Measurements from ENCODE around the gene VEGFD. TPM values are rescaled to one million over a fixed set of nuclear protein-coding genes. Genes with fewer than 3 reads are reported as not detected.

Gene VEGFD
- 1 to 10 TPM in 5 of 7 donors, under 1 TPM in 2; 0.52 to 4.4 (median 1.1) TPM for total RNA-seq
- 1 to 10 TPM in 1 of 3 donors, under 1 TPM in 2; 0.71 to 1.6 (median 0.91) TPM for polyA plus RNA-seq
- long read RNA-seq, donor 1, result 0 reads
- long read RNA-seq, donor 2, partial matches to known transcripts, result 0 of 1 reads
- long read RNA-seq, donor 2, other reads (novel, unspliced or antisense), result 0 of 1 reads

GRCh38 chrX:15384304-15384703 lies at the start of gene VEGFD:
Gene VEGFD (minus strand): TSS chrX:15384413. CDS start chrX:15383946, 467 bp downstream.
- whole genome bisulfite sequencing, 5 donors, result 56 to 77% (median 72%) methylated on average over 2 of the region's 2 CpGs
- no peak within 1 kb of the TSS for H3K4me3 ChIP-seq

GRCh38 chrX:15430584-15430983 lies 46.4 kb upstream of the VEGFD start:
- no peaks in the 10 kb centered on the region for H3K9me3 ChIP-seq
- DNase-seq, result no peak
- no peaks in the 10 kb centered on the region for H3K4me1 ChIP-seq
- intact Hi-C loops (cut with DNase I; ENCODE audit: low total_unique reads), result no loop called here
- no peak overlapping the region for H3K4me3 ChIP-seq
- no peak overlapping the region for H3K27ac ChIP-seq
- no peaks in the 10 kb centered on the region for H3K36me3 ChIP-seq
- H3K27me3 ChIP-seq (replicated peaks in 1 of 7), result peaks cover 0 to 16% (median 0%) of the 10 kb centered on the region in 7 donors
- TF ChIP-seq POLR2A (IDR thresholded peaks at IDR 0.05) (no peak), CTCF (IDR thresholded peaks at IDR 0.05 in 8 of 11, conservative IDR thresholded peaks at IDR 0.05 in 3 of 11) (no peak), POLR2AphosphoS5 (IDR thresholded peaks at IDR 0.05) (no peak)
- 0 to 39% (median 20%) methylated on average over 1 of the region's 1 CpG for WGBS, 5 donors

More at GRCh38 chrX:15384304-15384703, at the start of gene VEGFD:
- Histone ChIP-seq H3K27me3 (replicated peaks in 1 of 7) (peaks cover 0 to 12% (median 0%) of the 10 kb centered on the region in 7 donors), H3K36me3 (no peaks in the 10 kb centered on the region), H3K4me1 (no peaks in the 10 kb centered on the region), H3K9me3 (no peaks in the 10 kb centered on the region), H3K27ac (no peak within 1 kb of the TSS)
- no peak for TF ChIP-seq POLR2AphosphoS5 (IDR thresholded peaks at IDR 0.05)
- TF ChIP-seq CTCF (IDR thresholded peaks at IDR 0.05 in 8 of 11, conservative IDR thresholded peaks at IDR 0.05 in 3 of 11), result no peak
- no peak for TF ChIP-seq POLR2A (IDR thresholded peaks at IDR 0.05)
- intact Hi-C loops (cut with DNase I; ENCODE audit: low total_unique reads), result no loop called here
- no peak for DNase-seq

- H3K9me3 ChIP-seq, result no peaks in the 10 kb centered on the region
- H3K27me3 ChIP-seq (replicated peaks in 1 of 7), result peaks cover 0 to 16% (median 0%) of the 10 kb centered on the region in 7 donors
- no peak for DNase-seq
- no peaks in the 10 kb centered on the region for H3K4me1 ChIP-seq
- no peak overlapping the region for H3K4me3 ChIP-seq
- H3K36me3 ChIP-seq, result no peaks in the 10 kb centered on the region
- intact Hi-C loops (cut with DNase I; ENCODE audit: low total_unique reads), result no loop called here
- no peak overlapping the region for H3K27ac ChIP-seq
- 54 to 76% (median 55%) methylated on average over 2 of the region's 2 CpGs for WGBS, 5 donors
- TF ChIP-seq POLR2A (IDR thresholded peaks at IDR 0.05) (no peak), CTCF (IDR thresholded peaks at IDR 0.05 in 8 of 11, conservative IDR thresholded peaks at IDR 0.05 in 3 of 11) (no peak), POLR2AphosphoS5 (IDR thresholded peaks at IDR 0.05) (no peak)
These were observed 45.9 kb upstream of the VEGFD start for GRCh38 chrX:15430076-15430475.

GRCh38 chrX:15425024-15425423 lies 40.8 kb upstream of the VEGFD start:
- intact Hi-C loops (cut with DNase I; ENCODE audit: low total_unique reads), result no loop called here
- peaks cover 0 to 7% (median 0%) of the 10 kb centered on the region in 7 donors for H3K27me3 ChIP-seq (replicated peaks in 1 of 7)
- TF ChIP-seq POLR2AphosphoS5 (IDR thresholded peaks at IDR 0.05) (no peak), POLR2A (IDR thresholded peaks at IDR 0.05) (no peak), CTCF (IDR thresholded peaks at IDR 0.05 in 8 of 11, conservative IDR thresholded peaks at IDR 0.05 in 3 of 11) (no peak)
- no peaks in the 10 kb centered on the region for H3K36me3 ChIP-seq
- no peaks in the 10 kb centered on the region for H3K4me1 ChIP-seq
- no peak overlapping the region for H3K4me3 ChIP-seq
- no peak for DNase-seq
- no peak overlapping the region for H3K27ac ChIP-seq
- 74 to 95% (median 81%) methylated on average over 1 of the region's 1 CpG for WGBS, 5 donors
- H3K9me3 ChIP-seq, result peaks cover 0 to 4% (median 0%) of the 10 kb centered on the region in 8 donors

Measured in spleen (tissue), 13 donors.